Measurements from ENCODE around the gene MUC6.

MUC6 gene

DNA sequence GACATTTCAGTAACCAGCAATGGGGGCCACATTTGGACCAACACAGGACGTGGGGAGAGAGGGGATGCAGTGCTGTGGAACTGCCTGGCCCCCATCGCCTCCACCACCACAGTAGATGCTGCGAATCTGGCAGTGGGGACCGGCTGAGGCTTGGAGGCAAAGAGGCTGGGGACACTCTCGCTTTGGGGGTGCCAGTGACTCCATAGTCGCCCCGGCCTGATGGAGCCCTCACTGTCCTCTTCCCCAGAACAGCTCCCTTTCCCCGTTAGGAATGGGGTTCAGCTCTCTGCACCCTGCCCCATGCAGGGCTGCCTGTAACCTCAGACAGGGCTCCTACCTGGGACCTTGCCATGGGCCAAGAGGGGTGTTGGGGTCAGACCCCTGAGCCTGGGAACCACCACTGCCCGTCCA, 36.3 kb upstream of the MUC6 start:
- no peak for DNase-seq

DNA sequence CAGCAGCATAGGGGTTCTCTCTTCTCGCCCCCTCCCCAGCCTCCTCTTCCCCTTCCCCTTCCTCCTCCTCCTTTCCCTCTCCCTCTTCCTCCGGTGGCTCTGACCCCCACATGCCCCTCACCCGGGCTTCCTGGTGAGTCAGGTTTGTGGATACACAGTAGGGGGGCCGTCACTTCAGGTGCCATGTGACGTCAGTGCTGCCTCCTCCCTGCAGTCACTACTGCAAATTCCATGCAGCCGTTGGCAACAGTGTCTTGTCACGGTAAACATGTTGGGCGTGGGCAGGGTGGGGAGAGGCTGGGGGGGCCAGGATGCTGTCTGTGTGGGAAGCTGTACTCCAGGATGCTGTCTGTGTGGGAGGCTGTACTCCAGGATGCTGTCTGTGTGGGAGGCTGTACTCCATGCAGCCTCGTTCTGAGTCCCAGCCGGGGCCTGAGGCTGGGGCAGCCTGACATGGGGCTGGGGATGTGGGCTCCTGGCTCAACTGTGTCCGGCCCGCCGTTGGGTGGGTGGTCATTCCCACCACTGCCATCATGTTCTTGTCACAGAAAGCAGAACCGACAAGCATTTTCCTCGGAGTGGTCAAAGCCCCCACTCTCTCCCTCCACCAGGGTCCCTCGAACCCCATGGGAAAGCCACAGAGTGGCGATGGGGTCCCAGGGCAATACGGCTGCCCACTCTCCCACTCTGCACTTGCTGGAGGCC, 35.8 kb upstream of the MUC6 start:
- peak in 1 of 4 experiments; percentile 13 for DNase-seq

DNA sequence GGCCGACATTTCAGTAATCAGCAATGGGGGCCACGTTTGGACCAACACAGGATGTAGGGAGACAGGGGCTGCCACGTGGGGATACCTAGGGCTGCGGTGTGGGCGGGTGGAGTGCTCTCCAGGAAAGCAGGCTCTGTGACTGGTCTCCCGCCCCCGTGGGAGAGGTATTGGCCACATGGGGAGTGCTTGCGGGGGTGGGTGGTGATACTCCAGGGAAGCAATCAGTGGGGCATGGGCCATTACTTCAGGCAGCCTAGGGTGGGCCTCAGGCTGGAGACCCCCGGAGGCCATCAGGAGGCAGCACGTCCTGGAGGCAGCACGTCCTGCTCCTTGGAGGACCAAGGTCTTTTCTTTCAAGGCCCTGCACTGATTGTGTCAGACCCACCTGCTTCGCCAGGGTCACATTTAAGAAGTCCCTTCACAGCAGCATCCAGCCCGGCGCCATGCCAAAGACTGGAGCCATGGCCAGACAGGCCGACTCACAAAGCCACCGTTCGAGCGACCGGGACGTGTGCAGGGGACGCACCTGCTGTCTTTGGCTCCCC, 35.1 kb upstream of the MUC6 start:
- peak in 1 of 4 experiments; percentile 10 for DNase-seq

DNA sequence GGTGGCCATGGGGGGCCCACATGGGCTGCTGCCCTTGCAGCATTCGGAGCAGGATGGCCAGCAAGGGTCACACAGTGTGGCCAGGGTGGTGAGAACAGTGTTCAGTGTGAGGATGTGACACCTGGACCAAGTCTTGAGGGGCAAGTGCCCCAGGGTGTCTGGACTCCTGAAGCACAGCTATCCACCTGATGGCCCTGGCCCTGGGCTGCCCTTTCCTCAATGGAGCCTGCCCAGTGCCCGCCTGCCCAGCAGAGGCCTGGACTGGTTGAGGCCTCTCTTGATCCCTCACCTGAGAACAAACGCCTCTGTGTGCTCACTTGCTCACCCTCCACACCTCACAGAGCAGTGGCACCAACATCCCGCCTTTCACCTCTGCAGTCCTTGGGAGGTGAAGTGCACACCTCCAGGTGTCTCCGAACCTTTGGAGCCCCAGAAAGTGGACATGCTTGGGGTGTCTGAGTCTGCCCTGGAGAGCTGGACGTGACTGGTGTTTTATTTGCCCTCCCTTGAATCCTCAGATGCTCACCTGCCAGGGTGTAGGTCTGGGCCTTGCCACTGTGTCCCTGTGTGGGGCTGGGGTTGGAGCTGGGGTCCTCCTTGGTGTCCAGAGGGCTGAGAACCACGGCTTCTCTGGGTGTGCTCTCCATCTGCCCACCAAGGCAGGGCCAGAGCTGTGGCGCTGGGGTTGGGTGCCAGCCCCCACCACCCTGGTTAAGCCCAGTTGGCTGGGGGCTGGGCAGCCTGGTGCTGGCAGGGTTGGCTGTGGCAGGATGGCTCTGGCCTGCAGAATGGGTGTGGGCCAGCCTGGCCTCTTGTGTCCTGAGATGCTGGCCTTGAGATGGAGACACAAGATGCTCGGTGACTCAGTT, 34.3 kb upstream of the MUC6 start:
- DNase-seq: no peak

DNA sequence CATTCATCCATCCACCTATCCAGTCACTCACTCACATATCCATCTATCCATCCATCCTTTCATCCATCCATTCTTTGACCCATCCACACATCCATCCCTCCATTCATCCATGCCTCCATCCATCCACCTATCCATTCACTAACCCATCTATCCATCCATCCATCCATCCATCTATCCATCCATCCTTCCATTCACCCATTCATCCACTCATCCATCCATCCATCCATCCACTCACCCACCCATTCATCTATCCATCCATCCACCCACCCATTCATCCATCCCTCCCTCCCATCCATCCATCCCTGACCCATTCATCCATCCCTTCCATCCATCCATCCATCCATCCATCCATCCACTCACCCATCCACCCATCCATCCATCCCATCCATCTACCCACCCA, 33.2 kb upstream of the MUC6 start:
- no peak for DNase-seq

DNA sequence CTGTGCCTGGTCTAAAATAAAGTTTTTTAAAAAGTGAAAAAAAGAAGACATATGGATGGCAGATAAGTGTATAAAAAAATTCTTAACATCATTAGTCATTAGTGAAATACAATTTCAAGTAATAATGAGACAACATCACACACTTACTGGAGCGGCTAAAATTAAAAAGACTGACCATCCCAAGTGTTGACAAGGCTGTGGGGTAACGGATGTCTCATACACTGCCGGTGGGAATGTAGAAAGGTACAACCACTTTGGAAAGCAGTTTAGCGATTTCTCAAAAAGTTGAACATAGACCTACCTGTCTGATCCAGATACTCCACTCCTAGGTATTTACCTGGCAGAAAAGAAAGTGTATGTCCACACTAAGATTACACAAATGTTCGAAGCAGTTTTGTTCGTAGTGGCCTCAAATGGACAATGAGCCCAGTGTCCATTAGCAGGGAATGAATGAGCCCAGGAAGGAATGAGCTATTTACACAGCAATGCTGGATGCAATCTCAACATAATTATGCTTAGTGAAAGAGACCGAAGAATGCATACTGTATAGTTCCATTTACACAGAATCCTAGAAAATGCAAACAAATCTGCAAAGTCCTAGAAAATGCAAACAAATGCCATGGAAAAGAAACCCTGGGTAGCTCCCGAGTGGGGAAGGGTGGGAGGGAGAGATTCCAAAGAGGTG, 31.4 kb upstream of the MUC6 start:
- DNase-seq: no peak

DNA sequence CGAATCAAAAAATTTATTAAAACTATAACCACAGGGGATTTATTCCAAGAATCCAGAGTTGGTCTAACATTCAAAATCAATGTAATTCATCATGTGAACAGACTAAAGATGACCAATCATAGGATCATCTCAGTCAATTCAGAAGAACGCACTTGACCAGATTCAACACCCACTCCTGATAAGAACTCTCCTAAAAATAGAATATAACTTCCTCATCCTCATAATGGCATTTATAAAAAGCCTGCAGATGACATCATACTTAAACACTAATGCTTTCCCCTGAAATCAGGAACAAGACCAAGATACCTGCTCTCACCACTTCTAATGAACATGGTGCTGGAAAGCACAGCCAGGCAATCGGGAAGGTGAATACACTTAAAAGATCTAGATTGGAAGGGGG, 27.6 kb upstream of the MUC6 start:
- DNase-seq: peak; percentile 9 to 80 (median 52)

DNA sequence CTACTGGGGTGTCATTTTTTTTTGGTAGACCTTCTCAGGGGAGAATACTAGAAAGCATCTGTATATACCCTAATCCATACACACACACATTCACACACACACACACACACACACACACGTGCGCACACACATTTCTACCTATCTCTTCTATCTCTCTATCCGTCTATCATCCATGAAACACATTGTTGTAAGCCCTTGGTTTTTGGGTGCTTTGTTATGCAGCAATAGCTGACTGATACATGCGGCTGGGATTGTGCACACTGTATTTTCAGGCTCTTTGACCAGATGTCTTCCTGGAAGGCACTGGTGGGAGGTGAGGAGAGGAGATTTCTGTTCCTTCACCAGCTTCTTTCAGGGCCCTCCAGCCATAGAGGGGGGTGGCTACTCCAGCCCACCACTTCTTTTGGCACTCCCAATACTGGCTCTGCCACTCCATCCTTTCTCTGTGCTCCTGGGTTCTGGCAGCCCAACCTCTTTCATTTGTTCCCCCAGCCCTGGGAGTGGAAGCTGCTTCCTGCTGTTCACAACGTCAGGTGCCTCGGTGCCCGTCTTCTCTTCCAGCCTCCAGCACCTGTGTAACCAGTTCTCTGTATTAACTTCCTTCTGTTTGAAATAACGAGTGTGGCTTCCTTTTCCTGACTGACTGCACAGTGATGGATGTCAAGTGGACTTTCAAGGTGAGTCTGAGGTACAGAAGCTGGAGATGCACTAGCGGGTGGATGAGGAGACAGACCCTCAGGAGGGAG, 25.7 kb upstream of the MUC6 start:
- no peak for DNase-seq

DNA sequence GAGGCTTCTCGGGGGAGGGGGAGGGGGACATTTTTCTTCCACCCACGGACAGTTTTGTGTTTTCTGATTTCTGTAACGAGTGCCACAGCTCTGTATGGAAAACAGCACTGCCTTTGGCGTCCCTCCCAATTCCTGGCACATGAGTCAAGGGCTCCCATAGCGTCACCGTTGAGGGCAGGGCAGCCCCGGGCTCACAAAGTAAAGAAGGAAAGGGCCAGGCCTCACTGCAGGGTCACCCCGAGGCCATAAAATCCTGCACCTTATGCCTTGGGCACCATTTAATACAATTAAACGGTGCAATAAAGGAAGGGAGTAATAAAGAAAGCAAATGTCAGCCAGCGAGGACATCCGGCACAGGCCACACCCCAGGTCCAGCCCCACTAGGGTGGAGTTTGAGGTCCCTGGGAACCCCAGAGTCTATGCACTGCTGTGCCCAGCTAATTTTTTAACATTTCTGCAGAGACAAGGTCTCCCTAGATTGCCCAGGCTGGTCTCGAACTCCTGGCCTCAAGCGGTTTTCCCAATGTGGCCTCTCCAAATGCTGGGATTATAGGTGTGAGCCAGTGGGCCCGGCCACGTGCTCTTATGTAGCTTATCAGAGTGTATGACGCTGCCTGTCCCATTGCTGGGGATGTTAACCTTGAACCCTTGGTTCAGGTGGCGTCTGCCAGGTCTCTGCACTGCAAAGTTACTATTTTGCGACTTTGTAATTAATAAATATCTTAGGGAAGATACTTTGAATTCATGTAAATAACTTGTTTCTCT, 24.5 kb upstream of the MUC6 start:
- DNase-seq: no peak

DNA sequence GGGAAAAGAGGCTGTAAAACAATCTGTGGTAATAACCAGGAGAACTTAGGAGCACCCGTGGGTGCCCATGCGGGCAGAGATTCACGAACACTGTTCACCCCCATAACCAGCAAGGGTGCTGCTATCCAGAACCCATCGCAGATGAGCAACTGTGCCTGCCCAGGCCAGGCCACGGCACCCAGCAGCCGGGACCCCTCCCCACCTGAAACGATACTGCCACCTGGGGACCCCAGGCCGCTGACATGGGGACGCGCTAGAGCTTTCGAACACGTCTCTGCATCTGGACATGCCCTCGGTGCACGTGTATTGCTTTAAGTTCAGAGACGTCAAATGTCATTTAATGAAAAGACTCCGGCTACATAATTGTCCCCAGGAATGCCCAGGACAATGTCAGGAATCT, 23.9 kb upstream of the MUC6 start:
- DNase-seq: no peak

DNA sequence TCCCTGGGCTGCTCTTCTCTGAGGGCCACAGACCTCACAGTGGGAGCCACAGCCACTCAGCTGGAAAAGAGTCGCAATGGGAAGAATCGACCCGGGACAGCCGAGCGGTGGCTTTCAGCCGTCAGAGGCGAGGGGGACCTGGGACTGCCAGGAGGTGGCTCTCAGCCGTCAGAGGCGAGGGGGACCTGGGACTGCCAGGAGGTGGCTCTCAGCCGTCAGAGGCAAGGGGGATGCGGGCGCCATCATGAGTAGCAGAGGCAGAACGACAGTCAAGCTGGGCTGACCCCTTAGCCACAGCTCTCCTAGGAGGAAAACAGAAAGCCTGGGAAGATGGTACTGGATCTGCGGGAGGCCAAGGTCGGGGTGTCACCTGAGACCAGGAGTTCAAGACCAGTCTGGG, 23.2 kb upstream of the MUC6 start:
- no peak for DNase-seq

DNA sequence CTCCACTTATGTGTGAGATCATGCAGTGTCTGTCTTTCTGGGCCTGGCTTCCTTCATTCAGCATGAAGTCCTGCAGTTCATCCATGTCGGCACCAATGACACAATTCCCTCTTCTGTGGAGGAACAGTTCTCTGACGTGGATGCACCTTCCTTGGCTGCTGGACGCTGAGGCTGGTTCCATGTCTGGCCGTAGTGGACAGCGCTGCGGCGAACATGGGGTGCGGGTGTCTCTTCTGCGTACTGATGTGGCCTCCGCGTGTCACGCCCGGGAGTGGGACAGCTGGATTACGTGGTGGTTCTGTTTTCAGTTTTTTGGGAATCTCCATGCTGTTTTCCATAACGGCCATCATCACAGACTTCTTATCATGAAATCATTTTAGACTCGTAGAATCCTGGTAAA, 21.3 kb upstream of the MUC6 start:
- no peak for DNase-seq

DNA sequence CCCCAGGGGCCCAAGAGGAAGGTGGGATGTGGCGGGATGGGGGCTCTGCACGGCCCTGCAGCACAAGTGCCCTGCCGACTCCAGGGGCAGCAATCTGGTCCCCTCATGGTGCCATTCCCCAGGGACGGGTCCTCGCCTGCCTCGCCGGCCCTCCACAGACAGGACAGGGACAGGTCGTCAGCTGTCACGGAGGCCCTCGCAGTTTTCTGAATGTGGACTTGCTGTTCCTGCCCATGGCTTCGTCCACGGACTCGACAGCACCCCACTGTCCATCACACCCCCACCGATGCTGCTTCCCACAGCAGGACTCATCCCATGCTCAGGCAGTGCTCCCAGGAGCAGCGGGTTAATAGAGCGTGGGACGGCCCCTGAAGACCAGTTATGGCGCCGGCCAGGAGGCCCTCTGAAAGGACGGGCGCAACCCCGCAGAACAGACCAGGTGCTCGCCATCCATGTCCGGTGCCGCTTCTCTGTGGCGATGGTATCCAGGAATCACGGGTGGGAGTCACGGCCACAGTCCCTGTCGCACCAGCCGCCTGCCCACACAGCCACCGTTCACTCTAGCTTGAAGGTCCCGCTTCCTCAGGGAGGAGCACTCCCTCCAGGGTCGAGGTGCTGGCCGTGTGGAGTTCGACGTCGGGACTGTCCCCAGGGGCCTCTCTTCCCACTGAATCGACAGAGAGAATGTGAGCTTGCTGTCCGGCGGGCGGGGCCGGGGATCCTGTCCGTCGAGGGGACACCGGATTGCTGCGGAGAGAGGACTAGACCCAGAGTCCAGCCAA, 19.7 kb upstream of the MUC6 start:
- DNase-seq: no peak

DNA sequence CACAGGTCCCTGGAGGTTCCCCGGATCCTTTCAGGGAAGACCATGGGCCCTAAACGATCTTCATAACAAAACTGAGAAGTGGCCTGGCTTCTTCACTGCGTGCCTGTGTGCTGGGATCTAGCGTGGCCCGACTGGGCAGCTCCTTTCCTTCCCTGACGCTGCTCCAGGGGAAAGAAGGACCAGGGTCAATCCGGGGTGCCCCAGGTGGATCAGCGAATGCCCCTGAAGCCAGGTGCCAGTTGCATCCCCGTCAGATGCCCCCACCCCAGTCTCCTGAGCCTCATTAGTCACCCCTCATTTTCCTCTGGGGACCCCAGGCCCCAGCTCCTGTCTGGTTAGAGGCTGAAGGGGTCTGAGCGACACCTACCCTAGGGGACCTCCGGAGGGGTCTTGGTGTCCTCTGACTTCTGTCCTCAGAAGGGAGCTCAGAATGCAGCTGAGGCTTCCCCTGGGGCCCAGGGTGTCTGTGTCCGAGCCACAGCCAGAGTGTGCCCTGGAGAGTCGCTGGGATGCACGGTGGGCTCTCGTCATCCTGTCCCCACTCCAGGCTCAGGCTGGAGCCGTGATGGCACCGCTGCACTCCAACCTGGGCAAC, 18.7 kb upstream of the MUC6 start:
- no peak for DNase-seq

DNA sequence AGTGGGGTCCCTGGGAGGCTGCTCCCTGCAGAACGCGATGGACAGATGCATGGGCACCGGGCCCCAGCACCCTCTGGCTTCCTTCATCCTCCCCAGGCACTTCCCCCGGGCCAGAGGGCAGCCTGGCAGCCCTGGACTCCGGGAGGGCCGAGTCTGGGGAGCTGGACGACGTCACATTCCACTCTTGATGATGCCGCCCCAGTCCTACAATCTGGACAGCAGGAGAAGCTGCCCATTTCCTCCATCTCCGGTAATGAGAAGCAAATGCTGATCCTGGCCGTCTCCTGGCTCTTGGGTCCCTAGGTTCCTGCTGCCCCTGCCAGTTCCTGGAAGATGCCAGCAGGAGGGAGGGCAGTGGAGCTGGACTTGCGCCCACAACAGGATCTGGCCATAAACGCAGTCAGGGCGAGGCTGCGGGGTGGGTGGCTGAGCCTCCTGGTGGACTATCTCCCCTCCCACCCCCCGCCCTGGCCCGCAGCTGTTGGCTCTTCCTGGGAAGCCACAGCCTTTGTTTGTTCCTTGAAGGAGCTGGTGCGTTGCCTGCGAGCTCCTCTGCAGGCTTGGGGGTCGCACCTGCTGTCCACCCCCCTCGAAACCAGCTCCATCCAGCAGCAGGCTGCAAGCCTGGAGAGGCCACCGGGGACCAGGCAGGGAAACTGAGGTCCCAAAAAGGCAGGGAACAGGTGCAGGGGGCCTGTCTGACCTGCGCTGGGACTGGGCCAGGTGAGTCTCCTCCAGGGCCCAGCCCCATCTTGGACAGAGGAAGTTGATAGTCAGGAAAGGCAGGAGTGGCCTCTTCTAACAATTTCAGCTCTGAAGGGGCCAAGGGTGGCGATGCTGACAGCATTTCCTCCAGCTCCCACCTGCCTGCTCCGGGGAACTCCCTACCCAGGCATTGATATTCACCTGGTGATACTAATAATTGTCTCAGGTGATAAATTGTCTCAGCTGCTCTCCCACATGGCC, 17.9 kb upstream of the MUC6 start:
- no peak for DNase-seq

DNA sequence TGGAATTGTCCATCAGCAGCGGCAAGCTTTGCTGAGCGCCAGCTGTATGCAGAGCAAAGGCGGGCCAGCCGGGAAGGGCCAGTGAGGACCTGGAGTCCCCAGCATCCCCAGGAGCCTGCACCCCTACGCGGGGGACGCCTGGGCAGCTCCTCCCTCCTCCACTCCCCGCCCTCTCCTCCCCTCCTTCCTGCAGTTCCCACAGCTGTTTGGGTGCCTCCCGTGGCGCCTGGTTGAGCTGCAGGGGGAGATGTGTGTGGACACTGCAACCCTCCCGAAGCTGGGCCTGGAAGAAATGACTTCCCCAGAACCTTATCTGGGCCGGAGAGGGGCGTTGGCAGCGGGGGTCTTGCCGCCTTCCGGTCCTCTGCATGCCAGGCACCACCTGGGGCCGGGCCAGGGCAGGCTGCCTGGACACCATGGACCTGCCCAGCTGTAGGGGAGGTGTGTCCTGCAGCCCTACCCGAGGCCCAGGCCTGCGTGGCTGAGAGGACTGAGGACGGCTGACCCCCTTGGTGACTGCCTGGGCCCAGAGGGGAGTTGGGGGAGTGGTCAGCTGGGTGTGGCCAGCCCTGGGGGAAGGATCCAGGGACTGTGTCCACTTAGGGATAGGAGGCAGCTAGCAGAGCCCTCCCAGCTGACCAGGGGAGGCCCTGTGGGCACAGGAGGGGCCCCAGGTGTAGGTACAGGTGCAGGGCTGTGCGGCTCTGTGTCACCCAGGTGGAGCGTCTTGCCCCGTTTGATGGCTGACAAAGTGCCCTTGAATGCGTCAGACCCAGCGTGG, 16.8 kb upstream of the MUC6 start:
- no peak for DNase-seq

DNA sequence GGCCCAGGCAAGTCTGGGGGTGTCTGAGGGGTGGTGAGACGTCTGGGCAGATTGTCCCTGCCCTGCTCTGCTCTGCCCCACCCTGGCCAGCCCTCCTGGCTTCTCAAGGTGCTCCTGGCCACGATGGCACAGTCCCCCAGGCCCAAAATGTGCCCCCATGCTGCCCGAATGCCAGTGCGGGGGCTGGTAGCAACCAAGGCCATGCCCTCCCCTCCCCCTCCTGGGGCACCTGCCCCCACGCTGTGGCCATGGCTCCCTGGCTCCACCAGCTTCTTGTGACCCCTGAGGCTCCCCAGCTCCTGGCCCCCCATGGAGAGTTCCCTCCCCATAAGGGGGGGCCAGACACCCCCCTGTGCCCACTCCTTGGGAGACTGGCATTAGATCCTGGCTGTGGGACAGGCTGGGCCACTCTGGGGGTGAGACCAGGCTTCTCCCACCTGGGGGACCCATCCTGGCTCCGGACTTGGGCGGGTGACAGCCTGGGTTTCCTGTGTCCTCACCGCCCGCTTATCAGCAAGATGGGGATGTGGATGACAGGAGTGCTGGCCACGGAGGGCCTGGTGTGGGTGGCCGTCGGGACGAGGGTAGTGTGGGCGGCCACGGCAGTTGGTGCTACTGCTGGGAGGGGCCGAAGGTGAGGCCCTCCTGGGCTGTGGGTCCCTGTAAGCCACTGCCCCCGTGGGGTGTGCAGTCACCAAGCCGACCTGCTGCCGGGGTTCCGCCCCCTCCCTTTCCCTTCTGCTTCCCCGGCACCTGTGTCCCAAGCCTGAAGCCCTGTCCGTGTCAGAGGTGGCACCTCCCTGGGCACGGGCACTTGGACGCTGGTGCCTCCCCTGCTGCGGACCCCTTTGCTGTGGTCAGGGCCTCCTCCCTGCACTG, 15.9 kb upstream of the MUC6 start:
- DNase-seq: no peak

Data from suppressor macrophage (primary cell).